Body of pancreas (tissue), 4 donors: ENCODE results near the gene ABCB6. TPM values are rescaled to one million over a fixed set of nuclear protein-coding genes. Genes with fewer than 3 reads are reported as not detected.

Experiments
- ATAC-seq: fragments of 150-250 bp; one replicate; pipeline ENCODE4 v1.9.1; 2016
- DNase-seq, 4 donors: peaks; one replicate each; pipeline ENCODE4 v3.0.0-alpha.2; 2019
- H3K27ac ChIP-seq, 4 donors: fragments of 200-600 bp; sonication (generic); 1 replicate in 3 of 4; 2 replicates in 1 of 4; pipeline versions ENCODE4 v1.5.1 to v1.6.1; 2016 to 2019; ENCODE audit warnings: mild to moderate bottlenecking in 1 of 4, mixed read lengths in 1 of 4, moderate library complexity in 1 of 4
- H3K27me3 ChIP-seq, 2 donors: fragments of 200-600 bp; sonication (generic); one replicate each; pipeline ENCODE4 v1.6.0; 2016; ENCODE audit warnings: mild to moderate bottlenecking in 1 of 2
- H3K36me3 ChIP-seq, 2 donors: fragments of 200-600 bp; sonication (generic); replicated peaks in 1 of 2; 2 replicates each; pipeline ENCODE4 v1.5.1; 2016; ENCODE audit warnings: low read depth in 2 of 2; ENCODE audit not compliant: insufficient read depth in 1 of 2
- H3K4me1 ChIP-seq: fragments of 200-600 bp; sonication (generic); one replicate; pipeline ENCODE4 v1.6.0; 2016
- H3K4me3 ChIP-seq, 2 donors: fragments of 200-600 bp; sonication (generic); 1 replicate in 1 of 2; 2 replicates in 1 of 2; pipeline ENCODE4 v1.5.1; 2016 to 2019
- H3K9me3 ChIP-seq, 3 donors: fragments of 200-600 bp; sonication (generic); 1 replicate in 2 of 3; 2 replicates in 1 of 3; pipeline ENCODE4 v1.5.1; 2016
- CTCF ChIP-seq, 7 experiments: fragments of 450-650 bp in 4 of 7; fragments of 200-600 bp in 3 of 7; sonication (generic) in 3 of 7; IDR thresholded peaks; one replicate each; pipeline ENCODE4 v1.5.1; 2016 to 2019; ENCODE audit warnings: antibody characterized with exemption in 7 of 7
- POLR2A ChIP-seq, 3 donors: fragments of 450-650 bp; IDR thresholded peaks; one replicate each; pipeline ENCODE4 v1.6.1; 2016; ENCODE audit warnings: antibody characterized with exemption in 3 of 3, mild to moderate bottlenecking in 2 of 3
- WGBS, 2 donors: methylation state at CpG; one replicate each; pipeline ENCODE4 v1.1.5; 2017; 5-methylcytosine and 5-hydroxymethylcytosine counted together
- intact Hi-C: fragments of 100-400 bp; cut with DNase I; formaldehyde crosslinking; loops from one replicate; pipeline ENCODE4 v1.15.1; 2023
- total RNA-seq, 2 donors: library from RNA; depleted of rRNA; stranded (reverse); fragments of >200 nt; gene quantifications; one replicate each; pipeline ENCODE4 v1.1.0, GENCODE V29; 2016

ABCB6 gene
- total RNA-seq, 2 donors from 2014 or later, result 10.5 to 11.7 TPM

GRCh38 chr2:219243291-219243761 lies 24.6 kb upstream of the ABCB6 start:
- Histone ChIP-seq H3K4me1 (peaks cover 36% of the 10 kb centered on the region), H3K4me3 (no peak overlapping the region), H3K27me3 (no peaks in the 10 kb centered on the region), H3K9me3 (no peaks in the 10 kb centered on the region), H3K36me3 (no peaks in the 10 kb centered on the region), H3K27ac (no peak overlapping the region)
- no peak for TF ChIP-seq POLR2A (IDR thresholded peaks at IDR 0.05)
- no peak for TF ChIP-seq CTCF (IDR thresholded peaks at IDR 0.05)
- ATAC-seq (no peak), DNase-seq (peak in 1 of 4 donors; percentile 35)
- intact Hi-C loops, result no loop called here
- 50 to 61% methylated on average over 24 to 28 of the region's 28 CpGs for WGBS, 2 donors

DNA sequence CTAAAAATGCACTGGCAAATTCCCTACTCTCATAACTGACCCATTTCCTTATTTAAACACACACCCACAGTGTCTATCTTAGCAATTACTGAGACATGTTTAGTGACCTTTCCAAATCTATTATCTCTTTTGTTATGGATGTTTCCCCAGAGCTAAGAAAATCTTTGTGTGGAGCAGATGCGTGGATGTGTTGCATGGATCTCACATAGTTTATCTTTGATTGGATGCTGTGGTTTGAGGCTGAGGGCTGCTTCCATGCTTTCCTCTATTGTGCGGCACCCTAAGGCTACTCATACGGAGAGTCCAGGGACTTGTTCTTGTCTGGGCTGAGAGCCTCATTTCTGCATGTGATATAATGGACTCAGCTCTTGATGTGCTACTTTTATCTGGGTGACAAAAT lies 15.6 kb upstream of the ABCB6 start:
- Histone ChIP-seq H3K4me3 (no peak overlapping the region), H3K36me3 (peaks cover 30 to 36% of the 10 kb centered on the region in 2 donors), H3K9me3 (no peaks in the 10 kb centered on the region), H3K27ac (no peak overlapping the region), H3K27me3 (no peaks in the 10 kb centered on the region), H3K4me1 (peaks cover 14% of the 10 kb centered on the region)
- WGBS, 2 donors, result 92 to 97% methylated on average over 3 of the region's 3 CpGs
- TF ChIP-seq POLR2A (IDR thresholded peaks at IDR 0.05) (no peak), CTCF (IDR thresholded peaks at IDR 0.05) (no peak)
- intact Hi-C loops, result no loop called here
- DNase-seq, result no peak
- no peak for ATAC-seq

- H3K27me3 ChIP-seq, result no peaks in the 10 kb centered on the region
- 0% methylated on average over 17 to 24 of the region's 24 CpGs for WGBS, 2 donors
- intact Hi-C loops, result no loop called here
- DNase-seq (peak; percentile 57 to 73 (median 67)), ATAC-seq (peak; percentile 31)
- H3K9me3 ChIP-seq, result no peaks in the 10 kb centered on the region
- H3K36me3 ChIP-seq, result peaks cover 17 to 31% of the 10 kb centered on the region in 2 donors
- H3K4me1 ChIP-seq, result peaks cover 31% of the 10 kb centered on the region
- peak overlapping the region; percentile 25 to 38 for H3K4me3 ChIP-seq
- H3K27ac ChIP-seq, result peak overlapping the region; percentile 71 to 96 (median 86)
- TF ChIP-seq POLR2A (IDR thresholded peaks at IDR 0.05), result no peak
- TF ChIP-seq CTCF (IDR thresholded peaks at IDR 0.05), result peak in 1 of 7 experiments; percentile 4
These were observed 11.3 kb upstream of the ABCB6 start for GRCh38 chr2:219230059-219230540.

GRCh38 chr2:219229305-219230058 lies 10.7 kb upstream of the ABCB6 start, which contains the start of the genes ANKZF1 and ATG9A:
ANKZF1 (plus strand) TSS chr2:219229806; CDS start chr2:219230258, 452 bp downstream.
ATG9A (minus strand) TSS chr2:219229636; CDS start chr2:219228024, 1,612 bp downstream.
- ATAC-seq, result peak; percentile 98
- H3K27me3 ChIP-seq, result no peaks in the 10 kb centered on the region
- peak within 1 kb of the TSS; percentile 48 for H3K4me3 ChIP-seq
- peak; percentile 98 to 99 (median 99) for DNase-seq
- TF ChIP-seq POLR2A (IDR thresholded peaks at IDR 0.05), result peak; percentile 60 to 91 (median 89)
- peak in 1 of 7 experiments; percentile 2 for TF ChIP-seq CTCF (IDR thresholded peaks at IDR 0.05)
- H3K9me3 ChIP-seq, result no peaks in the 10 kb centered on the region
- 0 to 1% methylated on average over 18 to 72 of the region's 80 CpGs for WGBS, 2 donors
- H3K4me1 ChIP-seq, result peaks cover 31% of the 10 kb centered on the region
- peaks cover 19 to 31% of the 10 kb centered on the region in 2 donors for H3K36me3 ChIP-seq
- H3K27ac ChIP-seq, result peak within 1 kb of the TSS; percentile 80 to 96 (median 90)
- intact Hi-C loops, result loop anchor here (10.0 kb wide), 1 partner anchor 55 kb away; the partner anchor contains the start of genes CNPPD1, RETREG2 and SLC23A3
